ENCODE measurements around the gene WDR33. TPM values are rescaled to one million over a fixed set of nuclear protein-coding genes. Genes with fewer than 3 reads are reported as not detected.

Gene WDR33
- total and polyA plus RNA-seq, 10 of the 15 experiments (the other 5 are each of a cell fraction or from before 2014, with no cell fraction given): 29.2 to 73.8 (median 45.6) TPM

GRCh38 chr2:127698553-127699355 is 112.2 kb downstream of the WDR33 start (continued):
- TF ChIP-seq CTCF (IDR thresholded peaks at IDR 0.05 in 2 of 3, conservative IDR thresholded peaks at IDR 0.05 in 1 of 3; ENCODE audit: control insufficient read depth in 2 of 3, extremely low read depth in 1 of 3, insufficient read depth in 1 of 3, low read depth in 3 of 3, low read length in 3 of 3) (no peak), ATF7 (IDR thresholded peaks at IDR 0.05; ENCODE audit: low read depth) (no peak), SUPT20H (IDR thresholded peaks at IDR 0.05; ENCODE audit: borderline replicate concordance, control insufficient read depth, low read depth, low read length) (no peak), ZNF274 (IDR thresholded peaks at IDR 0.05; ENCODE audit: insufficient read depth, insufficient read length) (no peak), JUND (IDR thresholded peaks at IDR 0.05; ENCODE audit: low read depth, low read length) (no peak), ATF2 (IDR thresholded peaks at IDR 0.05; ENCODE audit: low read length) (no peak), CHD2 (IDR thresholded peaks at IDR 0.05; ENCODE audit: borderline replicate concordance, low read depth, low read length) (no peak), IKZF2 (IDR thresholded peaks at IDR 0.05) (no peak), TBL1XR1 (IDR thresholded peaks at IDR 0.05; ENCODE audit: low read depth, low read length) (no peak), SIX5 (IDR thresholded peaks at IDR 0.05; ENCODE audit: low read depth, low read length, severe bottlenecking) (no peak), HDGF (IDR thresholded peaks at IDR 0.05) (no peak)
